HCT116 (cell line): ENCODE results near the gene TRMO. TPM values are rescaled to one million over a fixed set of nuclear protein-coding genes. Genes with fewer than 3 reads are reported as not detected.

Experiments used
- ATAC-seq: fragments of 200-7000 bp; cut with Tn5 transposase; 2 replicates; pipeline ENCODE4 v1.9.1; 2020; ENCODE audit warnings: mild to moderate bottlenecking, moderate library complexity
- BruUV-seq: library from RNA; stranded (reverse); fragments of 400-500 nt; replicated peaks from 2 replicates; lab custom pipeline; 2021; lab: Mats Ljungman, UMichigan
- CTCF ChIA-PET: fragments of 300-600 bp; sonication (Branson Sonifier 250); formaldehyde crosslinking; loops from one replicate; lab custom pipeline; 2021; ENCODE audit warnings: antibody characterized with exemption; lab: Charles Lee
- POLR2A ChIA-PET: fragments of 300-600, 350-600 bp; sonication (Branson Sonifier 250); formaldehyde crosslinking; loops from one replicate; lab custom pipeline; 2021; ENCODE audit warnings: antibody characterized with exemption; lab: Charles Lee
- RAD21 ChIA-PET, 2 experiments: fragments of 300-600 bp; sonication (Branson Sonifier 250); formaldehyde crosslinking; loops; one replicate each; lab custom pipeline; 2023; ENCODE audit warnings: low total read pairs in 2 of 2; ENCODE audit not compliant: uncharacterized antibody in 2 of 2, unreplicated experiment in 2 of 2, low non-redundant PET in 1 of 2; lab: Charles Lee
- DNase-seq: peaks from one replicate; pipeline ENCODE4 v3.0.0-alpha.2; 2010; ENCODE audit warnings: low read depth, low spot score
- H2AFZ ChIP-seq: fragments of 200-600 bp; shearing (Covaris generic), sonication (generic); 2 replicates; pipeline ENCODE4 v1.6.1; 2017; ENCODE audit warnings: low read depth, mixed run types, mixed read lengths, antibody characterized with exemption, low read length; ENCODE audit not compliant: poor library complexity, severe bottlenecking
- H3K27ac ChIP-seq: 2 replicates; pipeline ENCODE4 v1.5.1; 2012; ENCODE audit warnings: low read depth, low read length
- H3K27me3 ChIP-seq: fragments of 200-600 bp; sonication (generic); 2 replicates; pipeline ENCODE4 v1.6.1; 2016; ENCODE audit warnings: mixed run types, low read length, mixed read lengths; ENCODE audit not compliant: insufficient read depth
- H3K36me3 ChIP-seq, 2 experiments: fragments of 200-500 bp in 1 of 2; fragments of 200-600 bp in 1 of 2; sonication (Bioruptor generic) in 1 of 2; sonication (generic) in 1 of 2; 2 replicates each; pipeline versions ENCODE4 v1.5.1 to v1.6.1; 2014 to 2016; ENCODE audit warnings: low read length in 2 of 2, inconsistent platforms in 1 of 2, mixed read lengths in 1 of 2, mixed run types in 1 of 2; ENCODE audit not compliant: insufficient read depth in 2 of 2, control insufficient read depth in 1 of 2
- H3K4me1 ChIP-seq, 2 experiments: fragments of 200-600 bp in 1 of 2; sonication (generic) in 1 of 2; 2 replicates each; pipeline versions ENCODE4 v1.5.1 to v1.6.1; 2012 to 2017; ENCODE audit warnings: low read length in 2 of 2, inconsistent platforms in 1 of 2, mild to moderate bottlenecking in 1 of 2, mixed read lengths in 1 of 2, mixed run types in 1 of 2, moderate library complexity in 1 of 2; ENCODE audit not compliant: insufficient read depth in 2 of 2, control insufficient read depth in 1 of 2
- H3K4me2 ChIP-seq: fragments of 200-600 bp; sonication (generic); 2 replicates; pipeline ENCODE4 v1.6.1; 2017; ENCODE audit warnings: mixed run types, low read length, mixed read lengths
- H3K4me3 ChIP-seq, 2 experiments: fragments of 200-600 bp in 1 of 2; sonication (generic) in 1 of 2; replicated peaks in 1 of 2; 2 replicates each; pipeline ENCODE4 v1.5.1; 2011 to 2016; ENCODE audit warnings: low read length in 2 of 2, control low read depth in 1 of 2, low read depth in 1 of 2, mild to moderate bottlenecking in 1 of 2, mixed read lengths in 1 of 2, mixed run types in 1 of 2
- H3K79me2 ChIP-seq: fragments of 200-600 bp; sonication (generic); 2 replicates; pipeline ENCODE4 v1.6.1; 2017; ENCODE audit warnings: mild to moderate bottlenecking, mixed run types, low read length, moderate library complexity, mixed read lengths; ENCODE audit not compliant: insufficient read depth
- H3K9ac ChIP-seq: fragments of 200-600 bp; sonication (generic); 2 replicates; pipeline ENCODE4 v1.6.1; 2016; ENCODE audit warnings: low read length, mixed read lengths
- H3K9me2 ChIP-seq: fragments of 200-600 bp; sonication (generic), shearing (Covaris generic); 2 replicates; pipeline ENCODE4 v1.6.1; 2017; ENCODE audit warnings: mixed run types, mild to moderate bottlenecking, moderate library complexity; ENCODE audit not compliant: insufficient read depth
- H3K9me3 ChIP-seq, 2 experiments: fragments of 200-500 bp in 1 of 2; fragments of 200-600 bp in 1 of 2; sonication (Bioruptor generic) in 1 of 2; sonication (generic) in 1 of 2; 2 replicates each; pipeline ENCODE4 v1.6.1; 2014 to 2017; ENCODE audit warnings: low read length in 2 of 2, mixed read lengths in 2 of 2, inconsistent platforms in 1 of 2, low read depth in 1 of 2, mild to moderate bottlenecking in 1 of 2, mixed run types in 1 of 2, moderate library complexity in 1 of 2; ENCODE audit not compliant: control insufficient read depth in 1 of 2, insufficient read depth in 1 of 2
- H4K20me1 ChIP-seq: fragments of 200-600 bp; sonication (generic), shearing (Covaris generic); 2 replicates; pipeline ENCODE4 v1.6.1; 2017; ENCODE audit warnings: mixed run types, mild to moderate bottlenecking, moderate library complexity; ENCODE audit not compliant: insufficient read depth
- ELF1 ChIP-seq: IDR thresholded peaks from 2 replicates; pipeline ENCODE4 v1.6.1; 2012; ENCODE audit warnings: low read depth, borderline replicate concordance
- EZH2 ChIP-seq: fragments of 200-600 bp; sonication (generic); IDR thresholded peaks from 2 replicates; pipeline ENCODE4 v1.6.1; 2017; ENCODE audit warnings: antibody characterized with exemption, mixed run types
- FOSL1 ChIP-seq: IDR thresholded peaks from 2 replicates; pipeline ENCODE4 v1.6.1; 2012; ENCODE audit warnings: low read depth
- JUND ChIP-seq: IDR thresholded peaks from 2 replicates; pipeline ENCODE4 v1.6.1; 2012
- POLR2AphosphoS5 ChIP-seq: IDR thresholded peaks from 2 replicates; pipeline ENCODE4 v1.6.1; 2011; ENCODE audit warnings: mild to moderate bottlenecking, low read depth, low read length, moderate library complexity
- REST ChIP-seq: IDR thresholded peaks from 2 replicates; pipeline ENCODE4 v1.6.1; 2012; ENCODE audit warnings: low read depth
- intact Hi-C: fragments of 100-400 bp; cut with micrococcal nuclease; formaldehyde crosslinking; loops from 2 replicates; pipeline ENCODE4 v1.10.0; 2022
- total RNA-seq: library from RNA; stranded (reverse); gene quantifications from one replicate; pipeline ENCODE4 v1.2.1, GENCODE V29; 2021; ENCODE audit not compliant: unreplicated experiment

The TRMO gene
- total RNA-seq, 1 experiment from 2014 or later = 10.2 TPM

- ATAC-seq = no peak
- RAD21 ChIA-PET = no interaction called here
These were observed 48.9 kb downstream of the TRMO start for GRCh38 chr9:97873425-97873824.

More at GRCh38 chr9:97873425-97873824, 48.9 kb downstream of the TRMO start:
- intact Hi-C loops = no loop called here
- Histone ChIP-seq H3K4me2 (no peak overlapping the region), H3K27ac (no peak overlapping the region), H3K27me3 (no peaks in the 10 kb centered on the region), H3K4me3 (no peak overlapping the region), H3K9ac (no peak overlapping the region), H2AFZ (no peak overlapping the region), H3K9me2 (no peaks in the 10 kb centered on the region), H3K9me3 (no peaks in the 10 kb centered on the region), H3K4me1 (peaks cover 0 to 7% of the 10 kb centered on the region in 2 experiments; a peak in 2 of 4 replicates), H3K79me2 (no peaks in the 10 kb centered on the region), H4K20me1 (no peaks in the 10 kb centered on the region), H3K36me3 (no peaks in the 10 kb centered on the region)
- no TSS peak for BruUV-seq
- POLR2A ChIA-PET = no interaction called here
- no peak for DNase-seq
- CTCF ChIA-PET = interaction anchor here (1.8 kb wide), 1 partner anchor 17 kb away, joined by 8 read pairs; no protein-coding TSS in a partner anchor
- no peak for TF ChIP-seq ELF1
- no peak for TF ChIP-seq EZH2
- no peak for TF ChIP-seq REST
- TF ChIP-seq POLR2AphosphoS5 = no peak
- TF ChIP-seq FOSL1 = no peak
- TF ChIP-seq JUND = no peak
